ENCODE results near the gene CERS6. TPM values are rescaled to one million over a fixed set of nuclear protein-coding genes. Genes with fewer than 3 reads are reported as not detected.

Gene CERS6
- total and polyA plus RNA-seq, 4 donors = 4.3 to 25.8 (median 13.6) TPM

- H3K27me3 ChIP-seq (ENCODE audit: control insufficient read depth in 3 of 3, insufficient read depth in 3 of 3, low read length in 2 of 3) = no peaks in the 10 kb centered on the region
- no peak overlapping the region for H3K27ac ChIP-seq (ENCODE audit: low read depth in 1 of 2, low read length in 1 of 2)
- DNase-seq (no peak), ATAC-seq (ENCODE audit: insufficient read depth, low FRiP score) (no peak)
- no peak overlapping the region for H3K9ac ChIP-seq (ENCODE audit: insufficient read depth in 1 of 2, low read length in 2 of 2)
- no peaks in the 10 kb centered on the region for H3K9me3 ChIP-seq (ENCODE audit: control insufficient read depth in 4 of 4, insufficient read depth in 3 of 4, low read length in 3 of 4)
- TF ChIP-seq CTCF (IDR thresholded peaks at IDR 0.05; ENCODE audit: control extremely low read depth, extremely low read depth) = no peak
- H3K36me3 ChIP-seq (ENCODE audit: control insufficient read depth in 4 of 4, insufficient read depth in 4 of 4, low read length in 4 of 4) = peaks cover 0 to 13% (median 4%) of the 10 kb centered on the region in 4 donors
- WGBS, 2 donors = 24 to 57% methylated on average over 3 of the region's 3 CpGs
- H3K4me3 ChIP-seq = no peak overlapping the region
- H3K4me1 ChIP-seq (ENCODE audit: control insufficient read depth in 5 of 5, insufficient read depth in 5 of 5, low read length in 5 of 5) = peaks cover 0 to 9% (median 0%) of the 10 kb centered on the region in 5 donors
Observed at GRCh38 chr2:168717790-168718502, 261.9 kb downstream of the CERS6 start.

GRCh38 chr2:168718622-168719021 lies 262.6 kb downstream of the CERS6 start:
- Histone ChIP-seq H3K4me1 (ENCODE audit: control insufficient read depth in 5 of 5, insufficient read depth in 5 of 5, low read length in 5 of 5) (peaks cover 0 to 12% (median 0%) of the 10 kb centered on the region in 5 donors), H3K36me3 (ENCODE audit: control insufficient read depth in 4 of 4, insufficient read depth in 4 of 4, low read length in 4 of 4) (peaks cover 0 to 13% (median 4%) of the 10 kb centered on the region in 4 donors), H3K27me3 (ENCODE audit: control insufficient read depth in 3 of 3, insufficient read depth in 3 of 3, low read length in 2 of 3) (no peaks in the 10 kb centered on the region), H3K9ac (ENCODE audit: insufficient read depth in 1 of 2, low read length in 2 of 2) (no peak overlapping the region), H3K9me3 (ENCODE audit: control insufficient read depth in 4 of 4, insufficient read depth in 3 of 4, low read length in 3 of 4) (no peaks in the 10 kb centered on the region), H3K27ac (ENCODE audit: low read depth in 1 of 2, low read length in 1 of 2) (no peak overlapping the region), H3K4me3 (no peak overlapping the region)
- no peak for DNase-seq
- no peak for TF ChIP-seq CTCF (IDR thresholded peaks at IDR 0.05; ENCODE audit: control extremely low read depth, extremely low read depth)
- ATAC-seq (ENCODE audit: insufficient read depth, low FRiP score) = no peak
- 75 to 88% methylated on average over 2 of the region's 2 CpGs for WGBS, 2 donors

GRCh38 chr2:168719446-168719845 lies 263.4 kb downstream of the CERS6 start:
- H3K27ac ChIP-seq (ENCODE audit: low read depth in 1 of 2, low read length in 1 of 2) = no peak overlapping the region
- ATAC-seq (ENCODE audit: insufficient read depth, low FRiP score) = no peak
- peaks cover 0 to 10% (median 4%) of the 10 kb centered on the region in 4 donors for H3K36me3 ChIP-seq (ENCODE audit: control insufficient read depth in 4 of 4, insufficient read depth in 4 of 4, low read length in 4 of 4)
- no peak for DNase-seq
- no peak overlapping the region for H3K4me3 ChIP-seq
- peaks cover 0 to 9% (median 0%) of the 10 kb centered on the region in 5 donors for H3K4me1 ChIP-seq (ENCODE audit: control insufficient read depth in 5 of 5, insufficient read depth in 5 of 5, low read length in 5 of 5)
- H3K9me3 ChIP-seq (ENCODE audit: control insufficient read depth in 4 of 4, insufficient read depth in 3 of 4, low read length in 3 of 4) = no peaks in the 10 kb centered on the region
- H3K27me3 ChIP-seq (ENCODE audit: control insufficient read depth in 3 of 3, insufficient read depth in 3 of 3, low read length in 2 of 3) = no peaks in the 10 kb centered on the region
- TF ChIP-seq CTCF (IDR thresholded peaks at IDR 0.05; ENCODE audit: control extremely low read depth, extremely low read depth) = no peak
- H3K9ac ChIP-seq (ENCODE audit: insufficient read depth in 1 of 2, low read length in 2 of 2) = no peak overlapping the region

Data from lung (tissue), 12 donors.